HG02870 (cell line): Measurements from ENCODE around the gene PRRG2.

ENCODE experiments used
- ATAC-seq: cut with Tn5 transposase; IDR thresholded peaks from one replicate; pipeline ENCODE4 v1.9.1; 2021; ENCODE audit warnings: mild to moderate bottlenecking, moderate library complexity; ENCODE audit not compliant: unreplicated experiment

PRRG2 gene

GRCh38 chr19:49636233-49636932 lies 55.3 kb downstream of the PRRG2 start:
- no peak for ATAC-seq

DNA sequence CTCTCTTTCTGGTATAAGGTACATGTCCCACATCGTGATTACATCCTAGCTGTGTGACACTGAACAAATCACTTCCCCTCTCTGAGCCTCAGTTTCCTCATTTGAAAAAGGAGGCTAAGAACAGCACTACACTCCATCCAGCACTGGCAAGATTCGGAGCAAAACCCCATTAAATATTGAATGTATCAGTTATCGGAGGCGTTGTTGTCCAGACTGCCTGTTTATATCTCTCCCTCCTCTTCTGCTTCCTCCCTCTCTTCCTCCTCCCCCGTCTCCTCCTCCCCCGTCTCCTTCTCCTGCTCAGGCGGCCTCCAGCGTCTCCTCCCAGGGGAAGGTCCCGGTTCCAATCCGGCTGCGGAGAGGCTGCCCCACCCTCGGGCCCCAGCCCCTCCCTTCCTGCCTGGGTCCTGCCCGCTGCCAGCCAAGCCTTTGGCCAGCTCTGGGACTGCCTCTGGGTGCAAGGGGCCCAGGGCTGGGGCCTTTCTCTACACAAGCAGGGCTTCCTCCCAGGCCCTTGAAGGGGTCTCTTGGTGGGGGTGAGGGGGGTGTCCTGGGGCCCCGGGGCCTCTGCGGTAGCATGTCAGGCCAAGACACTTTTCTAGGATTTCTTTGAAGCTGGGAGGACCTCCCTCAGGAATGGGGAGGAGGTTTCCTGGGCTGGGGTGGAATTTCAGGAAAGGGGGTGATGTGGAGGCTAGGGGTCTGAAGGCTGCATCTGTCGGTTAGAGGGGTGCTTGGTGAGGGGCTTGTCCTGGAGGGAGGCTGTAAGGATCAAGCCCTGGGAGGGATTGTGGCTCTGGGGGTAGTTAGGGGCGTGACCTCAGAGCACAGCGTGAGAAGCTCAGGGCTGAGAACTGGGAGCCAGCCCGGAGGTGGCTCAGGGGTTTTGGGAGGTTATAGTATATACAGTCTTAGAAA lies 57.0 kb downstream of the PRRG2 start:
- no peak for ATAC-seq

- ATAC-seq: no peak
Measured at GRCh38 chr19:49639401-49640112, 58.4 kb downstream of the PRRG2 start.

DNA sequence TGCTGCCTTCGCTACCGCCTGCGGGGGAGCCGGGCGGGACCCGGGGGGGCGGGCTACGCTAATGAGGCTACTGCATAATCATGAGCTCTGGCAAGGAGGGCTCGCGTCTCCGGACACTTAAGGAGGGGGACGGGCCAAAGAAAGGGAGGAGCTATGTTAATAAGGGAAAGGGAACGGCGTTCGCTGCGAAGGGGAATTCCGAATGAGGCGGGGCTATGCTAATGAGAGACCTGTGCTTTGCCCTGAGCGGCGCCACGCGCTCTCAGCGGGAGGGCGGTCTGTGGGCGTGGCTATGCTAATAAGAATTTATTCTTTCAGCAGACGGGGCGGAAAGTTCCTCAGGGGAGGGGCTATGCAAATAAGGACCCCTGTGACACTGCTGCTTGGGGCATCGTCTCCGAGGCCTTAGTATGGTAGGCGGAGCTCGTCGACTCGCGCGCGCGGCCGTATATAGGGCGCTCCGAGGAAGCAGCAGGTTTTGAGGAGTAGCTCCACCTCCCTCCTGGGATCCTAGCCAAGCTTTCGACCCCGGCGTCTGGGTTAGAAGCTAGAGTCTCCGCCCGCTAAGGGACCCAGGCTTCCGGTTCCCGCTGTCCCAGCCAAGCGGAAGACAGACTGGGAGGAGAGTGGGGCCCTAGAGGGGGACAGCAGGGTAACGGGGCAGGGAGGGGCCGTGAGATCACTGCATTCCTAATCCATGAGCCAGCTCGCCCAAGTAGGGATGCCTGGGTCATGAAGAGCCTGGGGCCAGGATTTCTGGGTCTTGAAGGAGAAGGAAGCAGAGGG lies 59.2 kb downstream of the PRRG2 start, which contains the start of gene RRAS:
RRAS (minus strand) TSS at position 31 of the 786 bp plus-strand sequence. CDS start 45 bp downstream, outside the sequence.
- peak; percentile 67 for ATAC-seq
